OCI-LY1 (cell line): Measurements from ENCODE around the gene HYDIN.

Source experiments
- EZH2 ChIP-seq: fragments of 200-600 bp; sonication (generic), shearing (Covaris generic); IDR thresholded peaks from 2 replicates; pipeline ENCODE4 v1.8.0; 2017; ENCODE audit warnings: borderline replicate concordance, mixed run types, mild to moderate bottlenecking, antibody characterized with exemption, low read length, moderate library complexity, mixed read lengths
- TF ChIP-seq, protein P1 (sequence below): fragments of 200-600 bp; sonication (generic), shearing (Covaris generic); IDR thresholded peaks from 2 replicates; pipeline ENCODE4 v1.5.1; 2017; ENCODE audit warnings: mild to moderate bottlenecking, antibody characterized with exemption, low read length, moderate library complexity, mixed read lengths

DNA sequence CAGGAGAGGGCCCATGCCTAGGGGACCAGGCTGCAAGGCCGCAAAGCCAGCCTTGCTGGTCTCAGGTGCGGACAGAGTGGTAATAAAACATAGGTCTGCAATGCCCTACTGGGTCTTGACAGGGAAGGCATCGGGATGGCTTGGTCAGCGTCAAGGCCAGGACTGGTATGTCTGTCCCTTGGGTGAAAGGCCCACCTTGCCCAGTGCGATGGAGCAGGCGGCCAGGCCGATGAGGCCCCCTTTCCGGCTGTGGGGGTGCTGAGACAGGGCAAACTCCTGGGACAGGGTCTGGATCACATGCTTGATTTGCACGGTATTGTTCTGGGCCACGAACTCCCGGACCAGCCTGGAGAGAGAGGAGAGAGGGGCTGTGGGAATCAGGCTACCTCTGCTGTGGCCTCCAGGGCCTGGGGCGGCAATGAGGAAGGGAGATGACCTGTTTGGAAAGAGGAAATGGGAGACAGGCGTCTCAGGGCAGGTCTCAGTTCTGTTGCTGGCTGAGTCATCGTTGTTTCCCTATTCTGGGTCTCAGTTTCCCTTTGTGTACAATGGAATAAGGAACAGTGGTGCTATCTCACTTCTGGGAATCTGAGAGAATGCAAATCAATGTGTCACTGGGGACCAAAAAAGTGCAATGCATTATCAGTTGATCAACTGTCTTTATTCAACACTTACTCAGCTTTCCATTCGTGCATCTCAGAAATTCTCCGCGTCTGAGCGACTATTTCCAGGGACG lies 444.3 kb downstream of the HYDIN start:
- TF ChIP-seq, protein P1, sequence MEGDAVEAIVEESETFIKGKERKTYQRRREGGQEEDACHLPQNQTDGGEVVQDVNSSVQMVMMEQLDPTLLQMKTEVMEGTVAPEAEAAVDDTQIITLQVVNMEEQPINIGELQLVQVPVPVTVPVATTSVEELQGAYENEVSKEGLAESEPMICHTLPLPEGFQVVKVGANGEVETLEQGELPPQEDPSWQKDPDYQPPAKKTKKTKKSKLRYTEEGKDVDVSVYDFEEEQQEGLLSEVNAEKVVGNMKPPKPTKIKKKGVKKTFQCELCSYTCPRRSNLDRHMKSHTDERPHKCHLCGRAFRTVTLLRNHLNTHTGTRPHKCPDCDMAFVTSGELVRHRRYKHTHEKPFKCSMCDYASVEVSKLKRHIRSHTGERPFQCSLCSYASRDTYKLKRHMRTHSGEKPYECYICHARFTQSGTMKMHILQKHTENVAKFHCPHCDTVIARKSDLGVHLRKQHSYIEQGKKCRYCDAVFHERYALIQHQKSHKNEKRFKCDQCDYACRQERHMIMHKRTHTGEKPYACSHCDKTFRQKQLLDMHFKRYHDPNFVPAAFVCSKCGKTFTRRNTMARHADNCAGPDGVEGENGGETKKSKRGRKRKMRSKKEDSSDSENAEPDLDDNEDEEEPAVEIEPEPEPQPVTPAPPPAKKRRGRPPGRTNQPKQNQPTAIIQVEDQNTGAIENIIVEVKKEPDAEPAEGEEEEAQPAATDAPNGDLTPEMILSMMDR: no peak
- no peak for TF ChIP-seq EZH2
